Measurements from ENCODE around the gene IDH2.

The IDH2 gene

GRCh38 chr15:90049666-90050604 is 52.3 kb downstream of the IDH2 start:
- no peaks in the 10 kb centered on the region for H3K27me3 Mint-ChIP-seq
- peaks cover 10% of the 10 kb centered on the region for H3K36me3 Mint-ChIP-seq
- peak overlapping the region; percentile 99 for H3K27ac Mint-ChIP-seq
- H3K4me3 Mint-ChIP-seq: no peak overlapping the region
- peaks cover 68% of the 10 kb centered on the region for H3K4me1 Mint-ChIP-seq
- ATAC-seq: no peak
- H3K9me3 Mint-ChIP-seq: no peaks in the 10 kb centered on the region

GRCh38 chr15:90049030-90049429 is 53.2 kb downstream of the IDH2 start:
- peak overlapping the region; percentile 99 for H3K27ac Mint-ChIP-seq
- peaks cover 12% of the 10 kb centered on the region for H3K36me3 Mint-ChIP-seq

GRCh38 chr15:90047956-90048575 is 54.2 kb downstream of the IDH2 start:
- ATAC-seq: no peak
- Mint-ChIP-seq H3K9me3 (no peaks in the 10 kb centered on the region), H3K27ac (peak overlapping the region; percentile 99), H3K4me1 (peaks cover 70% of the 10 kb centered on the region), H3K36me3 (peaks cover 15% of the 10 kb centered on the region), H3K27me3 (no peaks in the 10 kb centered on the region), H3K4me3 (no peak overlapping the region)

More at GRCh38 chr15:90049030-90049429, 53.2 kb downstream of the IDH2 start:
- H3K27me3 Mint-ChIP-seq: no peaks in the 10 kb centered on the region
- H3K4me3 Mint-ChIP-seq: no peak overlapping the region
- no peaks in the 10 kb centered on the region for H3K9me3 Mint-ChIP-seq
- peaks cover 68% of the 10 kb centered on the region for H3K4me1 Mint-ChIP-seq
- ATAC-seq: no peak

GRCh38 chr15:90046911-90047392 is 55.3 kb downstream of the IDH2 start:
- peak; percentile 91 for ATAC-seq
- H3K4me1 Mint-ChIP-seq: peaks cover 65% of the 10 kb centered on the region
- H3K36me3 Mint-ChIP-seq: peaks cover 15% of the 10 kb centered on the region
- no peaks in the 10 kb centered on the region for H3K27me3 Mint-ChIP-seq
- H3K9me3 Mint-ChIP-seq: no peaks in the 10 kb centered on the region
- peak overlapping the region; percentile 99 for H3K27ac Mint-ChIP-seq
- peak overlapping the region; percentile 56 for H3K4me3 Mint-ChIP-seq

- no peaks in the 10 kb centered on the region for H3K9me3 Mint-ChIP-seq
- no peaks in the 10 kb centered on the region for H3K27me3 Mint-ChIP-seq
- ATAC-seq: no peak
- peak overlapping the region; percentile 99 for H3K27ac Mint-ChIP-seq
- peaks cover 15% of the 10 kb centered on the region for H3K36me3 Mint-ChIP-seq
- peak overlapping the region; percentile 56 for H3K4me3 Mint-ChIP-seq
- H3K4me1 Mint-ChIP-seq: peaks cover 62% of the 10 kb centered on the region
These were observed 56.0 kb downstream of the IDH2 start for GRCh38 chr15:90046289-90046688.

GRCh38 chr15:90044916-90045371 is 57.3 kb downstream of the IDH2 start:
- H3K9me3 Mint-ChIP-seq: no peaks in the 10 kb centered on the region

GRCh38 chr15:90044191-90044590 is 58.1 kb downstream of the IDH2 start:
- peaks cover 16% of the 10 kb centered on the region for H3K36me3 Mint-ChIP-seq
- peaks cover 67% of the 10 kb centered on the region for H3K4me1 Mint-ChIP-seq
- H3K4me3 Mint-ChIP-seq: no peak overlapping the region
- no peaks in the 10 kb centered on the region for H3K9me3 Mint-ChIP-seq
- ATAC-seq: no peak
- H3K27me3 Mint-ChIP-seq: no peaks in the 10 kb centered on the region
- peak overlapping the region; percentile 99 for H3K27ac Mint-ChIP-seq

More at GRCh38 chr15:90044916-90045371, 57.3 kb downstream of the IDH2 start:
- no peak for ATAC-seq
- H3K27ac Mint-ChIP-seq: peak overlapping the region; percentile 99
- H3K4me1 Mint-ChIP-seq: peaks cover 67% of the 10 kb centered on the region
- no peaks in the 10 kb centered on the region for H3K27me3 Mint-ChIP-seq
- peaks cover 16% of the 10 kb centered on the region for H3K36me3 Mint-ChIP-seq
- H3K4me3 Mint-ChIP-seq: no peak overlapping the region

GRCh38 chr15:90043530-90044010 is 58.7 kb downstream of the IDH2 start:
- Mint-ChIP-seq H3K36me3 (peaks cover 18% of the 10 kb centered on the region), H3K27me3 (no peaks in the 10 kb centered on the region), H3K4me3 (no peak overlapping the region), H3K4me1 (peaks cover 72% of the 10 kb centered on the region), H3K9me3 (no peaks in the 10 kb centered on the region), H3K27ac (peak overlapping the region; percentile 99)
- ATAC-seq: no peak

GRCh38 chr15:90042766-90043529 is 59.3 kb downstream of the IDH2 start:
- ATAC-seq: no peak
- H3K27me3 Mint-ChIP-seq: no peaks in the 10 kb centered on the region
- peaks cover 22% of the 10 kb centered on the region for H3K36me3 Mint-ChIP-seq
- H3K4me3 Mint-ChIP-seq: no peak overlapping the region
- peaks cover 78% of the 10 kb centered on the region for H3K4me1 Mint-ChIP-seq
- H3K9me3 Mint-ChIP-seq: peaks cover 4% of the 10 kb centered on the region
- H3K27ac Mint-ChIP-seq: peak overlapping the region; percentile 99

- Mint-ChIP-seq H3K27me3 (no peaks in the 10 kb centered on the region), H3K36me3 (peaks cover 22% of the 10 kb centered on the region), H3K4me3 (no peak overlapping the region), H3K4me1 (peaks cover 80% of the 10 kb centered on the region), H3K9me3 (peaks cover 4% of the 10 kb centered on the region), H3K27ac (no peak overlapping the region)
- no peak for ATAC-seq
These were observed 59.9 kb downstream of the IDH2 start for GRCh38 chr15:90042356-90042755.

- Mint-ChIP-seq H3K4me1 (peaks cover 77% of the 10 kb centered on the region), H3K36me3 (peaks cover 33% of the 10 kb centered on the region), H3K27me3 (no peaks in the 10 kb centered on the region), H3K27ac (peak overlapping the region; percentile 92), H3K9me3 (peaks cover 4% of the 10 kb centered on the region), H3K4me3 (no peak overlapping the region)
- no peak for ATAC-seq
These were observed 61.6 kb downstream of the IDH2 start for GRCh38 chr15:90040618-90041017.

GRCh38 chr15:90039996-90040395 is 62.3 kb downstream of the IDH2 start:
- H3K27ac Mint-ChIP-seq: peak overlapping the region; percentile 92
- H3K4me1 Mint-ChIP-seq: peaks cover 72% of the 10 kb centered on the region
- no peaks in the 10 kb centered on the region for H3K27me3 Mint-ChIP-seq
- ATAC-seq: no peak
- no peak overlapping the region for H3K4me3 Mint-ChIP-seq
- peaks cover 4% of the 10 kb centered on the region for H3K9me3 Mint-ChIP-seq
- peaks cover 33% of the 10 kb centered on the region for H3K36me3 Mint-ChIP-seq

- peak; percentile 3 for ATAC-seq
- Mint-ChIP-seq H3K27me3 (no peaks in the 10 kb centered on the region), H3K9me3 (peaks cover 4% of the 10 kb centered on the region), H3K27ac (peak overlapping the region; percentile 92), H3K36me3 (peaks cover 27% of the 10 kb centered on the region), H3K4me3 (peak overlapping the region; percentile 24), H3K4me1 (peaks cover 73% of the 10 kb centered on the region)
These were observed 63.6 kb downstream of the IDH2 start for GRCh38 chr15:90038632-90039095.

- Mint-ChIP-seq H3K36me3 (peaks cover 24% of the 10 kb centered on the region), H3K4me3 (peak overlapping the region; percentile 24), H3K27me3 (no peaks in the 10 kb centered on the region), H3K9me3 (peaks cover 4% of the 10 kb centered on the region), H3K27ac (peak overlapping the region; percentile 92), H3K4me1 (peaks cover 75% of the 10 kb centered on the region)
- ATAC-seq: peak; percentile 95
These were observed 64.2 kb downstream of the IDH2 start for GRCh38 chr15:90037961-90038631.

Measured in stimulated activated memory B cell treated with anti-CD40 and anti-IgM and Interleukin-4, amounts not matched to agents 10 μg/mL and 1 μg/mL and 100 μg/mL, for 72 hours (primary cell).